ENCODE measurements around the gene WNT5B. TPM values are rescaled to one million over a fixed set of nuclear protein-coding genes. Genes with fewer than 3 reads are reported as not detected.

The WNT5B gene
- total and polyA plus RNA-seq, 2 donors (not counting 3 experiments of a cell fraction or from before 2014, with no cell fraction given) = not detected

GRCh38 chr12:1695886-1696670, 67.0 kb downstream of the WNT5B start:
- CTCF ChIA-PET = interaction anchor here (1.0 to 2.9 kb wide), 3 partner anchors 15 to 95 kb away, joined by 3 to 20 read pairs (median 4); no protein-coding TSS in a partner anchor
- FAIRE-seq = no peak
- POLR2A ChIA-PET = no interaction called here
- TF ChIP-seq POLR2A (IDR thresholded peaks at IDR 0.05; ENCODE audit: low read depth, low read length) (no peak), MYC (IDR thresholded peaks at IDR 0.05; ENCODE audit: low read depth, low read length) (no peak), POLR2AphosphoS5 (IDR thresholded peaks at IDR 0.05; ENCODE audit: insufficient read depth, low read depth, low read length) (no peak), EZH2 (IDR thresholded peaks at IDR 0.05; ENCODE audit: borderline replicate concordance, low read depth, low read length, severe bottlenecking) (no peak), FOS (IDR thresholded peaks at IDR 0.05; ENCODE audit: borderline replicate concordance, insufficient read depth, low read length) (no peak), MAX (IDR thresholded peaks at IDR 0.05; ENCODE audit: insufficient read depth, insufficient read length) (no peak), GATA2 (IDR thresholded peaks at IDR 0.05; ENCODE audit: insufficient read depth, insufficient read length, low read depth, low read length) (no peak), JUN (IDR thresholded peaks at IDR 0.05; ENCODE audit: borderline replicate concordance, insufficient read depth, insufficient read length, low read depth) (no peak), CTCF (IDR thresholded peaks at IDR 0.05; ENCODE audit: extremely low read depth in 1 of 2, insufficient read depth in 1 of 2, low read depth in 1 of 2, low read length in 2 of 2) (no peak)
- Histone ChIP-seq H3K27ac (ENCODE audit: insufficient read depth, low read depth, low read length) (no peak overlapping the region), H3K27me3 (ENCODE audit: control insufficient read depth in 2 of 2, insufficient read depth in 2 of 2, low read length in 2 of 2) (no peaks in the 10 kb centered on the region), H3K4me3 (replicated peaks in 1 of 3; ENCODE audit: insufficient read depth in 1 of 3, low read depth in 1 of 3, low read length in 3 of 3) (no peak overlapping the region), H3K79me2 (ENCODE audit: control insufficient read depth, insufficient read depth, low read length) (peaks cover 95% of the 10 kb centered on the region), H3K36me3 (ENCODE audit: control insufficient read depth in 2 of 2, extremely low read depth in 1 of 2, insufficient read depth in 2 of 2, low read length in 2 of 2) (no peaks in the 10 kb centered on the region), H2AFZ (ENCODE audit: low read depth, low read length) (no peak overlapping the region), H3K4me2 (ENCODE audit: insufficient read depth, low read length) (no peak overlapping the region), H3K9me3 (replicated peaks; ENCODE audit: control insufficient read depth, insufficient read depth, low read length) (no peaks in the 10 kb centered on the region), H4K20me1 (replicated peaks; ENCODE audit: control insufficient read depth, extremely low read depth, insufficient read depth, low read length) (peaks cover 3% of the 10 kb centered on the region), H3K4me1 (ENCODE audit: control insufficient read depth, extremely low read depth, insufficient read depth, low read length) (peaks cover 11% of the 10 kb centered on the region), H3K9me1 (replicated peaks; ENCODE audit: control insufficient read depth, extremely low read depth, insufficient read depth, low read length) (no peaks in the 10 kb centered on the region), H3K9ac (replicated peaks; ENCODE audit: extremely low read depth, insufficient read depth, low read length) (no peak overlapping the region)
- dilution Hi-C loops (cut with MboI; ENCODE audit: extremely low pct_ligation_motif_present, low sequenced_read_pairs) = no loop called here
- intact Hi-C loops (cut with micrococcal nuclease) = no loop called here
- DNase-seq (ENCODE audit: low read depth, low spot score) = peak; percentile 39
- no TSS peak for BruUV-seq (replicated peaks)
